DMS53 treated with DMSO at 0.1 percent for 48 hours (cell line): ENCODE measurements around the gene KHNYN.
"Not testable (repeated sequence)": the region's sequence is repeated elsewhere in the genome, so short reads cannot be mapped to it uniquely, and the experiment has no call there.

Experiments used
- DNase-seq: peaks from one replicate; lab custom pipeline; 2025; ENCODE audit not compliant: unreplicated experiment; lab: John Stamatoyannopoulos, UW

KHNYN gene

GRCh38 chr14:24465805-24466204 lies 36.1 kb downstream of the KHNYN start:
- no peak for DNase-seq

GRCh38 chr14:24470450-24470849 lies 40.7 kb downstream of the KHNYN start:
- DNase-seq, result not testable (repeated sequence)

GRCh38 chr14:24473211-24473610 lies 43.5 kb downstream of the KHNYN start:
- no peak for DNase-seq

- DNase-seq, result no peak
Measured at GRCh38 chr14:24475261-24475660, 45.5 kb downstream of the KHNYN start.

GRCh38 chr14:24479999-24480398 lies 50.2 kb downstream of the KHNYN start:
- DNase-seq, result not testable (repeated sequence)

GRCh38 chr14:24481622-24482324 lies 52.0 kb downstream of the KHNYN start:
- peak; percentile 40 for DNase-seq

GRCh38 chr14:24482699-24483303 lies 53.0 kb downstream of the KHNYN start:
- not testable (repeated sequence) for DNase-seq

GRCh38 chr14:24483604-24484252 lies 54.0 kb downstream of the KHNYN start:
- no peak for DNase-seq
